GM10248 (cell line): ENCODE data around the gene CROCC2.
A peak's percentile ranks its signal among the peaks of the same experiment; 100 is the strongest.

ENCODE experiments used
- CTCF ChIA-PET: fragments of 300-600 bp; sonication (Branson Sonifier 250); formaldehyde crosslinking; extraction: SDS; loops from one replicate; lab custom pipeline; 2021; ENCODE audit warnings: antibody characterized with exemption; lab: Yijun Ruan, JAX
- POLR2A ChIA-PET: fragments of 350-650 bp; sonication (Branson Sonifier 250); formaldehyde crosslinking; extraction: SDS; loops from one replicate; lab custom pipeline; 2020; ENCODE audit warnings: antibody characterized with exemption; lab: Yijun Ruan, JAX
- DNase-seq: peaks from one replicate; pipeline ENCODE4 v3.0.0; 2012; ENCODE audit errors: extremely low spot score
- TF ChIP-seq, protein P1 (sequence below): IDR thresholded peaks from 2 replicates; pipeline ENCODE4 v1.5.1; 2012; ENCODE audit warnings: mild to moderate bottlenecking, low read depth; ENCODE audit errors: extremely low read depth, missing control alignments, control extremely low read depth

The CROCC2 gene

GRCh38 chr2:240983361-240983995 is 77.3 kb downstream of the CROCC2 start:
- ChIA-PET CTCF (interaction anchor here (0.7 to 1.7 kb wide), 8 partner anchors 11 to 130 kb away, joined by 3 to 5 read pairs (median 4); no protein-coding TSS in a partner anchor), POLR2A (no interaction called here)
- TF ChIP-seq, protein P1, sequence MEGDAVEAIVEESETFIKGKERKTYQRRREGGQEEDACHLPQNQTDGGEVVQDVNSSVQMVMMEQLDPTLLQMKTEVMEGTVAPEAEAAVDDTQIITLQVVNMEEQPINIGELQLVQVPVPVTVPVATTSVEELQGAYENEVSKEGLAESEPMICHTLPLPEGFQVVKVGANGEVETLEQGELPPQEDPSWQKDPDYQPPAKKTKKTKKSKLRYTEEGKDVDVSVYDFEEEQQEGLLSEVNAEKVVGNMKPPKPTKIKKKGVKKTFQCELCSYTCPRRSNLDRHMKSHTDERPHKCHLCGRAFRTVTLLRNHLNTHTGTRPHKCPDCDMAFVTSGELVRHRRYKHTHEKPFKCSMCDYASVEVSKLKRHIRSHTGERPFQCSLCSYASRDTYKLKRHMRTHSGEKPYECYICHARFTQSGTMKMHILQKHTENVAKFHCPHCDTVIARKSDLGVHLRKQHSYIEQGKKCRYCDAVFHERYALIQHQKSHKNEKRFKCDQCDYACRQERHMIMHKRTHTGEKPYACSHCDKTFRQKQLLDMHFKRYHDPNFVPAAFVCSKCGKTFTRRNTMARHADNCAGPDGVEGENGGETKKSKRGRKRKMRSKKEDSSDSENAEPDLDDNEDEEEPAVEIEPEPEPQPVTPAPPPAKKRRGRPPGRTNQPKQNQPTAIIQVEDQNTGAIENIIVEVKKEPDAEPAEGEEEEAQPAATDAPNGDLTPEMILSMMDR = peak; percentile 79
- DNase-seq = peak; percentile 69

DNA sequence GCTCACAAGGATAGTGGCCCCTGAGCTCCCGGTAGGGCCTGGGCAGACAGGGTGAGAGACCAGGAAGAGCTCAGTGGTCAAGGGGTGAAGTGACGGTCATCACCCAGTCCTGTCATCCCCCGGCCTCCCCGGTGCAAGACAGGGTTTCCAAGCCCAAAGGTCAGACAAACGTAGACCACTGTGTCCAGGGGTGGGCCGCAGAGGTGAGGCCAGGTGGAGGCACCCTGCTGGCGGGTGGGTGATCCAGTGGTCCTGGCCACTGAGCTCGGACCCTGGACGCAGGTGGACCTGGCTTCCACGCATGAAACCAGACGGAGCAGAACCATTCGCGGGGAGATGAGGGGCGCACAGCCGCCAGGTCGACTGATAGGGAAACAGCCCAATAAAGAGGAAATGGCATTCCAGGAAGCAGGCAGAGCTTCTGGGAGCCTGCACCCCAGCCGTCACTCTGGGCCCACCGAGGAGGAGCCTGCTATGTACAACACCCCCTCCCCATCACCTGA is 77.9 kb downstream of the CROCC2 start:
- POLR2A ChIA-PET = no interaction called here
- CTCF ChIA-PET = interaction anchor here (0.7 to 1.7 kb wide), 8 partner anchors 11 to 129 kb away, joined by 3 to 5 read pairs (median 4); no protein-coding TSS in a partner anchor
- DNase-seq = no peak
- TF ChIP-seq, protein P1 = no peak

DNA sequence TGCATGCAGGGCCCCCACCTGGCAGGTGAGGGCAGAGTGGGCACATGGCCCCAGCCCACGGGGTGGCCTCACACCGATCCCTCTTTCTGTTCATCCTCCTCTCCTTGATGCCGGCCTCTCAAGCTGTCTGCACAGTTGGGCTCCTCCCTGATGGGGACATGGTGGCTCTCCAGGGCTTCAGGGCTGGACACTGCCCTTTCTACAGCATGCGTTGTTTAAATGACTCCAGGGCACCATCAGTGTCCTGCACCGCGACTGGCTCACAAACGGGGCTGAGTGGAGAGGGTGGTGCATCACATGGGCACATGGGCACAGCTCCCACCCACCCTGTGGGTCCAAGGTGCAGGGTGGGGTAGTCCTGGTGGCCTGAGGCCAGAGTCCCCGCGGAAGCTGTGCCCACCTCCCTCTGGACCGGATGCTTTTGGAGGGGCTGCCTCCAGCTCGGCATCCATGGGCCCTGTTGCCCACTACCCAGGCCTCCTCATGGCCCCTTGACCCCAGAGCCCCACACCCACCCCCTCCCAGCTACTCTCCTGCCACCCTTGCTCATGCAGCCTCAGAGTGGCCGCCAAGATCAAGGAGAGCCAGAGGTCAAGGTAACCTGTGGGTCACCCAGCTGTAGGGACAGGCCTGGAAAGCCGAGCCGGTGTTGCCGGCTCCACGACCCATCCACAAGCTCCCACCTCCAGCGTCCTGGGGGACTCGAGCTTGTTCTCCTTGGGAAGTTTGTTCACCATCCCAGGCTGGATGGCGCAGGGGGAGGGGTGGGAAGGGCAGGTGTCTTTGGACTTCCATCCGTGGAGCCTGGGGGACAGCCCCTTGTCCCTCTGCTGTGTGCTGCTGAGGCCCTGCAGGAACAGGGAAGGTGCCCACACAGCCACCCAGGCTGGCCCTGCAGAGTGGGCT is 80.0 kb downstream of the CROCC2 start:
- ChIA-PET POLR2A (no interaction called here), CTCF (no interaction called here)
- TF ChIP-seq, protein P1 = no peak
- no peak for DNase-seq

GRCh38 chr2:240986787-240987411 is 80.8 kb downstream of the CROCC2 start:
- DNase-seq = no peak
- TF ChIP-seq, protein P1 = no peak
- ChIA-PET POLR2A (no interaction called here), CTCF (interaction anchor here (1.3 kb wide), 1 partner anchor 19 kb away, joined by 3 read pairs; no protein-coding TSS in a partner anchor)

DNA sequence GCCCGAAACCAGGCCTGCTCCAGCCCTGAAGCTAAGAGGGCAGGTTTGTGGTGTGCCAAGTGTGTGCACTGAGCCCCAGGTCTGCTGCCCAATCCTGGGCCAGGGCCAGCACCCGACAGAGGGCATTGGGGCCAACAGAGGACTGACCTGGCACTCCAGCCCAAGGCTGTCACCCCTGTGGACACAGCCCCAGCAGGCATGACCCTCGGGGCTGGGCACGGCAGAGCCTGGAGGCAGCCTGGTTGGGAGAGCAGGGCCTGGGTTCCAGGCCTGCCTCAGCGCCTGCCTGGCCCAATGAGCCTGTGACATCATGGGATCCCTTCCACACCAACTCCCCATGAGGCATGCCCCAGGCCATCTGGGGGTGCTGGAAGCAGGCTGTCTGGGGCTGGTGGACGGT is 81.5 kb downstream of the CROCC2 start:
- no peak for DNase-seq
- ChIA-PET CTCF (interaction anchor here (1.0 to 1.3 kb wide), 3 partner anchors 14 to 473 kb away, joined by 3 to 4 read pairs (median 4); no protein-coding TSS in a partner anchor), POLR2A (no interaction called here)
- TF ChIP-seq, protein P1 = no peak

GRCh38 chr2:240988146-240988545 is 82.0 kb downstream of the CROCC2 start:
- no peak for DNase-seq
- TF ChIP-seq, protein P1 = no peak
- CTCF ChIA-PET = interaction anchor here (1.0 to 1.3 kb wide), 3 partner anchors 14 to 474 kb away, joined by 3 to 4 read pairs (median 4); no protein-coding TSS in a partner anchor
- POLR2A ChIA-PET = no interaction called here
